Colonic mucosa (tissue), 4 donors: ENCODE data around the gene SLMAP. TPM values are rescaled to one million over a fixed set of nuclear protein-coding genes. Genes with fewer than 3 reads are reported as not detected.

ENCODE experiments used
- DNase-seq: peaks from one replicate; pipeline ENCODE4 v3.0.0-alpha.2; 2020
- H3K27ac ChIP-seq: fragments of 200-600 bp; one replicate; pipeline ENCODE4 v1.8.0; 2021
- H3K27me3 ChIP-seq: fragments of 200-600 bp; one replicate; pipeline ENCODE4 v1.8.0; 2021
- H3K36me3 ChIP-seq: fragments of 200-600 bp; one replicate; pipeline ENCODE4 v1.8.0; 2021
- H3K4me1 ChIP-seq: fragments of 200-600 bp; one replicate; pipeline ENCODE4 v1.8.0; 2021; ENCODE audit warnings: mild to moderate bottlenecking
- H3K4me3 ChIP-seq: fragments of 200-600 bp; one replicate; pipeline ENCODE4 v1.8.0; 2021
- H3K9ac ChIP-seq, 2 donors: one replicate each; pipeline ENCODE4 v1.7.0; 2013; ENCODE audit warnings: control low read depth in 2 of 2, low read depth in 2 of 2, low read length in 2 of 2
- H3K9me3 ChIP-seq: fragments of 200-600 bp; one replicate; pipeline ENCODE4 v1.8.0; 2021
- intact Hi-C: fragments of 100-400 bp; cut with DNase I; formaldehyde crosslinking; loops from one replicate; pipeline ENCODE4 v1.14.1; 2022
- total RNA-seq, 2 donors: library from RNA; stranded (reverse); fragmentation: NEBNext Ultra II Directional in 1 of 2; extraction: Animal tissue kit (Norgen Biotek cat#: 25700) in 1 of 2; gene quantifications; one replicate each; pipeline ENCODE4 v1.2.1, GENCODE V29; 2021
- TF ChIP-seq, protein P1 (sequence below): fragments of 200-600 bp; IDR thresholded peaks from one replicate; pipeline ENCODE4 v1.8.0; 2022; ENCODE audit warnings: antibody characterized with exemption, mild to moderate bottlenecking
- donor health status: healthy.
- donor health status: DM: no; HTN: no; CAD: no.
- donor health status: DM: no; HTN: no; CAD: no.

Gene SLMAP
- total RNA-seq, 2 donors from 2014 or later, result 81.1 to 124 TPM

DNA sequence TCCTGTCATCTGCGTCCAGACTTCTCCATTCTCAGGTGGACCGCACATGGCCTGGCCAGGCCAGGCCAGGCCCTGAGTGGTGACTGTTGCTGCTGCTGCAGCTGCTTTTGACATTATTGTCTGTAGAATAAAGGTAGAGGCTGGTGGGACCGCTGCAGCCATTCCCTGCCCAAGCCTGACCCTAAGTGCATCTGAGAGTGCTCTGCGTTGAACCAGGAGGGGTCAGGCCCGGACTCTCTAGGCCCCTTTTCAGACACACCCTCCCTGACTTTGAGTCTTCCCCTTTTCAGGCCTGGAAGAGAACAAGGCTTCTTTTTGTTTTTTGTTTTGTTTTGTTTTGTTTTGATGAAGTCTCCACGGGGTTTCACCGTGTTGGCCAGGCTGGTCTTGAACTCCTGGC, 197.5 kb downstream of the SLMAP start:
- H3K27me3 ChIP-seq, result no peaks in the 10 kb centered on the region
- H3K27ac ChIP-seq, result no peak overlapping the region
- TF ChIP-seq, protein P1, sequence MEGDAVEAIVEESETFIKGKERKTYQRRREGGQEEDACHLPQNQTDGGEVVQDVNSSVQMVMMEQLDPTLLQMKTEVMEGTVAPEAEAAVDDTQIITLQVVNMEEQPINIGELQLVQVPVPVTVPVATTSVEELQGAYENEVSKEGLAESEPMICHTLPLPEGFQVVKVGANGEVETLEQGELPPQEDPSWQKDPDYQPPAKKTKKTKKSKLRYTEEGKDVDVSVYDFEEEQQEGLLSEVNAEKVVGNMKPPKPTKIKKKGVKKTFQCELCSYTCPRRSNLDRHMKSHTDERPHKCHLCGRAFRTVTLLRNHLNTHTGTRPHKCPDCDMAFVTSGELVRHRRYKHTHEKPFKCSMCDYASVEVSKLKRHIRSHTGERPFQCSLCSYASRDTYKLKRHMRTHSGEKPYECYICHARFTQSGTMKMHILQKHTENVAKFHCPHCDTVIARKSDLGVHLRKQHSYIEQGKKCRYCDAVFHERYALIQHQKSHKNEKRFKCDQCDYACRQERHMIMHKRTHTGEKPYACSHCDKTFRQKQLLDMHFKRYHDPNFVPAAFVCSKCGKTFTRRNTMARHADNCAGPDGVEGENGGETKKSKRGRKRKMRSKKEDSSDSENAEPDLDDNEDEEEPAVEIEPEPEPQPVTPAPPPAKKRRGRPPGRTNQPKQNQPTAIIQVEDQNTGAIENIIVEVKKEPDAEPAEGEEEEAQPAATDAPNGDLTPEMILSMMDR, result no peak
- H3K9me3 ChIP-seq, result no peaks in the 10 kb centered on the region
- H3K9ac ChIP-seq, result no peak overlapping the region
- DNase-seq, result no peak
- H3K4me1 ChIP-seq, result peaks cover 8% of the 10 kb centered on the region
- intact Hi-C loops, result no loop called here
- no peaks in the 10 kb centered on the region for H3K36me3 ChIP-seq
- no peak overlapping the region for H3K4me3 ChIP-seq

DNA sequence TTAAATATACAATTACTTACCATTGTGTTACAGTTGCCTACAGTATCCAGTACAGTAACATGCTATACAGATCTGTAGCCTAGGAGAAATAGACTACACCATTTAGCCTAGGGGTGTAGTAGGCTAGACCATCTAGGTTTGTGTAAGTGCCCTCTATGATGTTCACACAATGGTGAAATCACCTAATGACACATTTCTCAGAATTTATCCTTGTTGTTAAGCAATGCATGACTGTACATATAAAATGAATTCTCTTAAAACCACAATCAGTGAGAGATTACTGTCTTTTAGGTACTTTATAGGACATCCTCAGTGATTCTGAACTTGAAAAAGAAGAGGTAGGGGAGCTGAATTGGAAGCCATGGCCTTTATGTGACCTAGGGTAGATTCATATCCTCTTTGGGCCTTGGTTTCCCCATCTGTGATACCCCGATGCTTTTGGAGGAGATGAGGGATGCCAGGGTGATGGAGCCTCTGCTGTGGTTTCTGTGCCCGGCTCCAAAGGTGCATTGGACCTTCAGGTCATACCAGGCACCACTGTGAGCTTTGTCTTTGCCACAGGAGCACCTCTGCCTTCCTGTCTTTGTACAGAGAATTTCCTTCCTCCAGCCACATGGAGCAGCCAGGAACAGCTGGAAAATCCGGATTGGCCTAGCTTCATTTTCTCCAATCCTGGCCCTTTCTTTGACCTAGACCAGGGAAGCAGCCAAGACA, 200.2 kb downstream of the SLMAP start:
- intact Hi-C loops, result no loop called here
- Histone ChIP-seq H3K27me3 (no peaks in the 10 kb centered on the region), H3K4me1 (peaks cover 24% of the 10 kb centered on the region), H3K9me3 (no peaks in the 10 kb centered on the region), H3K4me3 (no peak overlapping the region), H3K9ac (no peak overlapping the region), H3K27ac (no peak overlapping the region), H3K36me3 (no peaks in the 10 kb centered on the region)
- TF ChIP-seq, protein P1, result no peak
- no peak for DNase-seq

DNA sequence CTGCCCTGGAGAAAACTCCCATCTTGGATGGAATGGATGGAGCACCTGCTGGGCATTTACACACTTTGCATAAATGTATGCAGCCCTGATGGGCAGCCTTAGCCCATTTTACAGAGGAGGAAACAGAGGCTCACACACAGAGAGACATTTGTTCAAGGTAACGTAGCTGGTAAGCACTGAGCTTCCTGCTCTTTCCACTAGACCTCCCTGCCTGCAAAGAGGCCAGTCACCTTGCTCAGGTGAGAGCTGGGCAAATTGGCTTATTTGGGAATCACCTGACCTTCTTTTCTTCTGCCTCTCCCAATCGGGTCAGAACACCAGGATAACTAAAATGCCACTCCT, 200.7 kb downstream of the SLMAP start:
- DNase-seq, result no peak
- no peak overlapping the region for H3K27ac ChIP-seq
- no peak overlapping the region for H3K9ac ChIP-seq
- H3K9me3 ChIP-seq, result no peaks in the 10 kb centered on the region
- intact Hi-C loops, result no loop called here
- no peaks in the 10 kb centered on the region for H3K27me3 ChIP-seq
- no peak overlapping the region for H3K4me3 ChIP-seq
- TF ChIP-seq, protein P1, result no peak
- H3K4me1 ChIP-seq, result peaks cover 20% of the 10 kb centered on the region
- no peaks in the 10 kb centered on the region for H3K36me3 ChIP-seq

DNA sequence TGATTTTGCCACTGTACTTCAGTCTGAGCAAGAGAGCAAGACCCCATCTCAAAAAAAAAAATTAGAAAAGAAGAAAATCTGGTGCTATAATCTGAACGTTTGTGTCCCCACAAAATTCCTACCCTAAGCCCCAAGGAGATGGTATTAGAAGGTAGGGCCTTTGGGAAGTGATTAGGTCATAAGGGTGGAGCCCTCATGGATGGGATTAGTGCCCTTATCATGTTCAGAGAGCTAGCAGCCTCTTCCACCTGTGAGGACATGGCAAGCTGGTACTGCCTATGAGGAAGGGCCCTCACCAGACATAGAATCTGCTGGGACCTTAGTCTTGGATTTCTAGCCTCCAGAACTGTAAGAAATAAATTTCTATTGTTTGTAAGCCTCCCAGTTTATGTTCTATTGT, 201.7 kb downstream of the SLMAP start:
- Histone ChIP-seq H3K9me3 (no peaks in the 10 kb centered on the region), H3K27me3 (no peaks in the 10 kb centered on the region), H3K27ac (peak overlapping the region; percentile 75), H3K4me1 (peaks cover 20% of the 10 kb centered on the region), H3K9ac (no peak overlapping the region), H3K4me3 (no peak overlapping the region), H3K36me3 (no peaks in the 10 kb centered on the region)
- DNase-seq, result no peak
- TF ChIP-seq, protein P1, result no peak
- intact Hi-C loops, result no loop called here

DNA sequence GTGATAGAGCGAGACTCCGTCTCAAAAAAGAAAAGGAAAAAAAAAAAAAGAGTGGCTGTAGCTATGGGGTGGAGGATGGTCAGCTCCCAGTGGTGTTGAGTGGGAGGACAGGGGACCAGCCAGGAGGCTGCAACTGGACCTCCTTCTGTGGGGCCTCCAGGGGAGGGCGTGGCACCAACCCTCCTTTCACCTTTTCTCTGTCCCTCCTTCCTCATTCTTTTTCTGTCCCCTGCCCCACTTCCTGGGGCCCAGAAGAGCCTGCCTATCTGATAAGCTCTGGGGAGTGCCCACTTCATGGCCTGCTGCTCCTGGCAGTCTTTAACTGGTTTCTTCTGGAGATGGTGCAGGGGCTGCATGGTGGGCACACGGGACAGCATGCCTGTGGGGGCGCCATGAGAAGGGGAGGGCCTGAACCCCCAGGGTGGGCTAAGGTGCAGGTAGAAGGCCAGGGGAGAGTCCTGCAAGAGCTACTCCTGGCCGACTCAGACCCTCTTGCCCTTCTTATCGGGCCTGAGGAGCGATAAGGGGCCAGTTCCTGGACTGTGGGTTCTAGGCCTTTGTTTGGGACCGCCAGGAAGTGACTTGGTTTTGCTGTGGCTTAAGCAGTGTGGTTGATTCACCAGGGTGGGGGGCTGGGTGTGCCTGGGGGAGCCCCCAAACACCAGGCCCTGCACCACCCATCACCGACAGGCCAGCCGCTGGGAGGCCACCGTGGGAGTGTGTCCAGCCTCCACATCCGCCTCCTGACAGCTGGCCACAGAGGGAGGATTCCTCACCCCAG, 202.7 kb downstream of the SLMAP start:
- DNase-seq, result no peak
- peak overlapping the region; percentile 75 for H3K27ac ChIP-seq
- TF ChIP-seq, protein P1, result no peak
- H3K9me3 ChIP-seq, result no peaks in the 10 kb centered on the region
- intact Hi-C loops, result no loop called here
- H3K4me3 ChIP-seq, result peak overlapping the region; percentile 6
- no peaks in the 10 kb centered on the region for H3K27me3 ChIP-seq
- H3K36me3 ChIP-seq, result no peaks in the 10 kb centered on the region
- peaks cover 20% of the 10 kb centered on the region for H3K4me1 ChIP-seq
- H3K9ac ChIP-seq, result peak overlapping the region in 1 of 2 donors; percentile 75
